Adrenal gland (tissue), 12 donors: ENCODE results near the gene SEC24D. TPM values are rescaled to one million over a fixed set of nuclear protein-coding genes. Genes with fewer than 3 reads are reported as not detected.

ENCODE experiments used
- DNase-seq, 7 donors: peaks; one replicate each; pipeline ENCODE4 v3.0.0-alpha.2; 2019 to 2020
- H3K27ac ChIP-seq, 5 donors: fragments of 200-600 bp; sonication (generic) in 4 of 5; 1 replicate in 3 of 5; 2 replicates in 2 of 5; pipeline versions ENCODE4 v1.5.1 to v1.8.0; 2016 to 2020; ENCODE audit warnings: mild to moderate bottlenecking in 1 of 5
- H3K27me3 ChIP-seq: fragments of 200-600 bp; 2 replicates; pipeline ENCODE4 v1.8.0; 2021
- H3K36me3 ChIP-seq, 2 donors: fragments of 200-600 bp; replicated peaks in 1 of 2; 1 replicate in 1 of 2; 2 replicates in 1 of 2; pipeline versions ENCODE4 v1.5.1 to v1.8.0; 2018 to 2022
- H3K4me1 ChIP-seq, 2 donors: fragments of 200-600 bp; replicated peaks in 1 of 2; 1 replicate in 1 of 2; 2 replicates in 1 of 2; pipeline versions ENCODE4 v1.5.1 to v1.8.0; 2018 to 2021
- H3K4me3 ChIP-seq, 4 donors: fragments of 200-600 bp; sonication (generic) in 3 of 4; one replicate each; pipeline ENCODE4 v1.5.1; 2016 to 2018
- H3K9me3 ChIP-seq, 3 donors: fragments of 200-600 bp; sonication (generic) in 1 of 3; replicated peaks in 1 of 3; 1 replicate in 2 of 3; 2 replicates in 1 of 3; pipeline versions ENCODE4 v1.5.1 to v1.8.0; 2016 to 2021
- POLR2A ChIP-seq, 2 donors: fragments of 450-650 bp; IDR thresholded peaks; one replicate each; pipeline ENCODE4 v1.6.1; 2017; ENCODE audit warnings: antibody characterized with exemption in 2 of 2, mild to moderate bottlenecking in 2 of 2, moderate library complexity in 1 of 2
- WGBS, 4 donors: extraction: QIAGEN DNeasy Blood & Tissue Kit in 2 of 4; methylation state at CpG; one replicate each; pipeline versions ENCODE4 v1.1.5 to v1.1.7; 2013 to 2017; 5-methylcytosine and 5-hydroxymethylcytosine counted together
- intact Hi-C, 2 donors: fragments of 100-400 bp; cut with DNase I; formaldehyde crosslinking; loops; one replicate each; pipeline versions ENCODE4 v1.14.1 to v1.15.0; 2022 to 2023
- polyA plus RNA-seq, 3 donors: library from polyadenylated mRNA; stranded (reverse); fragments of 200-250 nt in 2 of 3; fragments of 350-450 nt in 1 of 3; fragmentation: Illumina TruSeq in 1 of 3; extraction: RNeasy Lipid Tissue Mini Kit (QIAGEN cat#74804) in 1 of 3; gene quantifications; one replicate each; pipeline ENCODE4 v1.2.3, GENCODE V29; 2013 to 2014
- total RNA-seq, 9 donors: library from RNA; depleted of rRNA in 4 of 9; stranded (reverse); fragments of >200 nt in 4 of 9; fragments of 120-200 nt in 1 of 9; fragmentation: NEBNext Ultra II Directional in 1 of 9; extraction: Animal tissue kit (Norgen Biotek cat#: 25700) in 1 of 9; gene quantifications; one replicate each; pipeline versions ENCODE4 v1.1.0 to v1.2.4, GENCODE V29; 2013 to 2023
- TF ChIP-seq, protein P1 (sequence below), 6 experiments: fragments of 450-650 bp in 4 of 6; fragments of 200-600 bp in 2 of 6; sonication (generic) in 1 of 6; IDR thresholded peaks; 1 replicate in 5 of 6; 2 replicates in 1 of 6; pipeline versions ENCODE4 v1.5.1 to v1.8.0; 2016 to 2021; ENCODE audit warnings: antibody characterized with exemption in 6 of 6, mild to moderate bottlenecking in 2 of 6, moderate library complexity in 1 of 6
- donor health status: healthy with polysubstance abuse.
- donor health status: Bipolar disorder and iron deficiency.
- donor health status: DM: yes; HTN: yes; CAD: no.
- donor health status: DM: no; HTN: no; CAD: no.
- donor health status: DM: no; HTN: no; CAD: no.
- donor health status: DM: yes; HTN: yes; CAD: no.

The SEC24D gene
- total and polyA plus RNA-seq, 12 donors = 5.3 to 93.6 (median 33.8) TPM

GRCh38 chr4:118814891-118815290, 21.0 kb downstream of the SEC24D start:
- H3K27me3 ChIP-seq = no peaks in the 10 kb centered on the region
- peaks cover 0 to 6% of the 10 kb centered on the region in 2 donors for H3K4me1 ChIP-seq
- no peak overlapping the region for H3K27ac ChIP-seq
- H3K4me3 ChIP-seq = no peak overlapping the region
- 93 to 100% (median 98%) methylated on average over 3 of the region's 3 CpGs for WGBS, 4 donors
- DNase-seq = no peak
- intact Hi-C loops = no loop called here
- peaks cover 0 to 61% of the 10 kb centered on the region in 2 donors for H3K36me3 ChIP-seq
- TF ChIP-seq, protein P1, sequence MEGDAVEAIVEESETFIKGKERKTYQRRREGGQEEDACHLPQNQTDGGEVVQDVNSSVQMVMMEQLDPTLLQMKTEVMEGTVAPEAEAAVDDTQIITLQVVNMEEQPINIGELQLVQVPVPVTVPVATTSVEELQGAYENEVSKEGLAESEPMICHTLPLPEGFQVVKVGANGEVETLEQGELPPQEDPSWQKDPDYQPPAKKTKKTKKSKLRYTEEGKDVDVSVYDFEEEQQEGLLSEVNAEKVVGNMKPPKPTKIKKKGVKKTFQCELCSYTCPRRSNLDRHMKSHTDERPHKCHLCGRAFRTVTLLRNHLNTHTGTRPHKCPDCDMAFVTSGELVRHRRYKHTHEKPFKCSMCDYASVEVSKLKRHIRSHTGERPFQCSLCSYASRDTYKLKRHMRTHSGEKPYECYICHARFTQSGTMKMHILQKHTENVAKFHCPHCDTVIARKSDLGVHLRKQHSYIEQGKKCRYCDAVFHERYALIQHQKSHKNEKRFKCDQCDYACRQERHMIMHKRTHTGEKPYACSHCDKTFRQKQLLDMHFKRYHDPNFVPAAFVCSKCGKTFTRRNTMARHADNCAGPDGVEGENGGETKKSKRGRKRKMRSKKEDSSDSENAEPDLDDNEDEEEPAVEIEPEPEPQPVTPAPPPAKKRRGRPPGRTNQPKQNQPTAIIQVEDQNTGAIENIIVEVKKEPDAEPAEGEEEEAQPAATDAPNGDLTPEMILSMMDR (IDR thresholded peaks at IDR 0.05) = no peak
- TF ChIP-seq POLR2A (IDR thresholded peaks at IDR 0.05) = no peak
- no peaks in the 10 kb centered on the region for H3K9me3 ChIP-seq

GRCh38 chr4:118814058-118814457, 21.9 kb downstream of the SEC24D start:
- H3K4me1 ChIP-seq = peaks cover 0 to 6% of the 10 kb centered on the region in 2 donors
- no peaks in the 10 kb centered on the region for H3K27me3 ChIP-seq
- no peak overlapping the region for H3K27ac ChIP-seq
- 47 to 59% (median 52%) methylated on average over 4 of the region's 4 CpGs for WGBS, 4 donors
- H3K4me3 ChIP-seq = no peak overlapping the region
- DNase-seq = peak in 3 of 7 donors; percentile 24 to 35 (median 28)
- peaks cover 0 to 61% of the 10 kb centered on the region in 2 donors for H3K36me3 ChIP-seq
- TF ChIP-seq POLR2A (IDR thresholded peaks at IDR 0.05) = no peak
- TF ChIP-seq, protein P1 (IDR thresholded peaks at IDR 0.05) = no peak
- H3K9me3 ChIP-seq = no peaks in the 10 kb centered on the region
- intact Hi-C loops = no loop called here

- no peak for DNase-seq
- intact Hi-C loops = no loop called here
- WGBS, 4 donors = 83 to 88% (median 86%) methylated on average over 3 of the region's 3 CpGs
- no peaks in the 10 kb centered on the region for H3K9me3 ChIP-seq
- H3K36me3 ChIP-seq = peaks cover 0 to 61% of the 10 kb centered on the region in 2 donors
- H3K27me3 ChIP-seq = no peaks in the 10 kb centered on the region
- no peak overlapping the region for H3K27ac ChIP-seq
- TF ChIP-seq POLR2A (IDR thresholded peaks at IDR 0.05) = no peak
- TF ChIP-seq, protein P1 (IDR thresholded peaks at IDR 0.05) = no peak
- peaks cover 0 to 6% of the 10 kb centered on the region in 2 donors for H3K4me1 ChIP-seq
- H3K4me3 ChIP-seq = no peak overlapping the region
Measured at GRCh38 chr4:118813561-118813960, 22.4 kb downstream of the SEC24D start.

- H3K9me3 ChIP-seq = no peaks in the 10 kb centered on the region
- H3K4me1 ChIP-seq = peaks cover 0 to 6% of the 10 kb centered on the region in 2 donors
- H3K4me3 ChIP-seq = no peak overlapping the region
- H3K27me3 ChIP-seq = no peaks in the 10 kb centered on the region
- peak overlapping the region in 1 of 5 donors; percentile 0 for H3K27ac ChIP-seq
- intact Hi-C loops = no loop called here
- WGBS, 4 donors = 71 to 97% (median 86%) methylated on average over 3 of the region's 3 CpGs
- H3K36me3 ChIP-seq = peaks cover 0 to 55% of the 10 kb centered on the region in 2 donors
- DNase-seq = no peak
- no peak for TF ChIP-seq POLR2A (IDR thresholded peaks at IDR 0.05)
- TF ChIP-seq, protein P1 (IDR thresholded peaks at IDR 0.05) = no peak
Measured at GRCh38 chr4:118811832-118812231, 24.1 kb downstream of the SEC24D start.
